ENCODE measurements around the gene ALG10B.
A peak's percentile ranks its signal among the peaks of the same experiment; 100 is the strongest.
"Not testable (repeated sequence)": the region's sequence is repeated elsewhere in the genome, so short reads cannot be mapped to it uniquely, and the experiment has no call there.

ALG10B gene

GRCh38 chr12:38316391-38317129 is at the start of gene ALG10B:
Gene ALG10B, plus strand, starts transcription at chr12:38316774. Its CDS starts 120 bp downstream, at chr12:38316894.
- FAIRE-seq = peak; percentile 97

- no peak for FAIRE-seq
Observed at GRCh38 chr12:38268612-38269011, 48.0 kb upstream of the ALG10B start.

GRCh38 chr12:38269897-38270296 is 46.7 kb upstream of the ALG10B start:
- FAIRE-seq = no peak

GRCh38 chr12:38279756-38280155 is 36.8 kb upstream of the ALG10B start:
- FAIRE-seq = no peak

- no peak for FAIRE-seq
Observed at GRCh38 chr12:38282886-38283285, 33.7 kb upstream of the ALG10B start.

GRCh38 chr12:38289396-38289795 is 27.2 kb upstream of the ALG10B start:
- no peak for FAIRE-seq

- FAIRE-seq = no peak
Observed at GRCh38 chr12:38291160-38291559, 25.4 kb upstream of the ALG10B start.

GRCh38 chr12:38302972-38303371 is 13.6 kb upstream of the ALG10B start:
- FAIRE-seq = not testable (repeated sequence)

- FAIRE-seq = not testable (repeated sequence)
Observed at GRCh38 chr12:38321966-38322365, 5.4 kb downstream of the ALG10B start.

- no peak for FAIRE-seq
Observed at GRCh38 chr12:38324912-38325311, 8.3 kb downstream of the ALG10B start.

- FAIRE-seq = peak; percentile 13
Observed at GRCh38 chr12:38327356-38327755, 10.8 kb downstream of the ALG10B start.

GRCh38 chr12:38328306-38328895 is 11.8 kb downstream of the ALG10B start:
- peak; percentile 99 for FAIRE-seq

GRCh38 chr12:38330414-38330813 is 13.8 kb downstream of the ALG10B start:
- not testable (repeated sequence) for FAIRE-seq

- no peak for FAIRE-seq
Observed at GRCh38 chr12:38332814-38333213, 16.2 kb downstream of the ALG10B start.

GRCh38 chr12:38342444-38342843 is 25.9 kb downstream of the ALG10B start:
- no peak for FAIRE-seq

GRCh38 chr12:38343256-38343655 is 26.7 kb downstream of the ALG10B start:
- FAIRE-seq = not testable (repeated sequence)

GRCh38 chr12:38343916-38344315 is 27.3 kb downstream of the ALG10B start:
- FAIRE-seq = not testable (repeated sequence)

- FAIRE-seq = no peak
Observed at GRCh38 chr12:38350342-38351174, 34.0 kb downstream of the ALG10B start.

- not testable (repeated sequence) for FAIRE-seq
Observed at GRCh38 chr12:38351175-38351508, 34.6 kb downstream of the ALG10B start.

- no peak for FAIRE-seq
Observed at GRCh38 chr12:38367506-38367905, 50.9 kb downstream of the ALG10B start.

- no peak for FAIRE-seq
Observed at GRCh38 chr12:38370311-38370710, 53.7 kb downstream of the ALG10B start.

- no peak for FAIRE-seq
Observed at GRCh38 chr12:38373784-38374183, 57.2 kb downstream of the ALG10B start.

GRCh38 chr12:38374751-38375150 is 58.2 kb downstream of the ALG10B start:
- FAIRE-seq = no peak
